NCI-H345 (cell line): Measurements from ENCODE around the gene JCHAIN.
"Not testable (repeated sequence)": the region's sequence is repeated elsewhere in the genome, so short reads cannot be mapped to it uniquely, and the experiment has no call there.

Source experiments
- DNase-seq: peaks from one replicate; lab custom pipeline; 2025; lab: John Stamatoyannopoulos, UW

The JCHAIN gene

DNA sequence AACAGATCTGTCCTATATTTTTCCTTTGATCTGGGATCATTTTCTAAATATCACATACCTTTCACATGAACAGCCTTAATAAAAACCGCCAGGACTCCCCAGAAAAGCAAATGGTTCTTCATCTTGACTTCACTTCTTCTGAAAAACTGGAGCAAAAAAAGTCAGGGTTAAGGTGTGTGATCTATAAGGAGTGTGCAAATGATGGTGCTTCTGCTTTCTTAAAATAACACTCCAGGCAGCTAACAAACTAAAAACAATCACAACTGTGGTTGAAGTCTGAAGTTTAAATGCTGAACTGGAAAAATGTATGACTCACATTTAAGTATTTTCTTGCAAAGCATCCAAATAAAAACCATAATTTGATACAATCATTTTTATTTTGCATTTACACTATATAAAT lies at the start of gene JCHAIN:
TSS of gene JCHAIN (minus strand) at position 140 of the 400 bp plus-strand sequence. CDS start at position 122, 18 bp downstream.
- no peak for DNase-seq

DNA sequence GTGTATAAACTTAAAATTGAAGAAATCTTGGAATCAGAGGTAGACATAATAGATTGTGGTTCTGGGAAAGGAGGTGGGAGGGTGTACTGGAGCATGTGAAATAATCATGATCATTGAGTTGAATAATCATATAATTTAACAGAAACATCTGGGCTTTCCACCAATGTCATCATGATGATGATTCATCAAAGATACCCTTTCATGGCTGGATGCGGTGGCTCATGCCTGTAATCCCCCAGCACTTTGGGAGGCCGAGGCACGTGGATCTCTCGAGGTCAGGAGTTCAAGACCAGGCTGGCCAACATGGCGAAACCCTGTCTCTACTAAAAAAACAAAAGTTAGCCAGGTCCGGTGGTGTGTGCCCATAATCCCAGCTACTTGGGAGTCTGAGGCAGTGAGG lies 48.8 kb upstream of the JCHAIN start:
- no peak for DNase-seq

DNA sequence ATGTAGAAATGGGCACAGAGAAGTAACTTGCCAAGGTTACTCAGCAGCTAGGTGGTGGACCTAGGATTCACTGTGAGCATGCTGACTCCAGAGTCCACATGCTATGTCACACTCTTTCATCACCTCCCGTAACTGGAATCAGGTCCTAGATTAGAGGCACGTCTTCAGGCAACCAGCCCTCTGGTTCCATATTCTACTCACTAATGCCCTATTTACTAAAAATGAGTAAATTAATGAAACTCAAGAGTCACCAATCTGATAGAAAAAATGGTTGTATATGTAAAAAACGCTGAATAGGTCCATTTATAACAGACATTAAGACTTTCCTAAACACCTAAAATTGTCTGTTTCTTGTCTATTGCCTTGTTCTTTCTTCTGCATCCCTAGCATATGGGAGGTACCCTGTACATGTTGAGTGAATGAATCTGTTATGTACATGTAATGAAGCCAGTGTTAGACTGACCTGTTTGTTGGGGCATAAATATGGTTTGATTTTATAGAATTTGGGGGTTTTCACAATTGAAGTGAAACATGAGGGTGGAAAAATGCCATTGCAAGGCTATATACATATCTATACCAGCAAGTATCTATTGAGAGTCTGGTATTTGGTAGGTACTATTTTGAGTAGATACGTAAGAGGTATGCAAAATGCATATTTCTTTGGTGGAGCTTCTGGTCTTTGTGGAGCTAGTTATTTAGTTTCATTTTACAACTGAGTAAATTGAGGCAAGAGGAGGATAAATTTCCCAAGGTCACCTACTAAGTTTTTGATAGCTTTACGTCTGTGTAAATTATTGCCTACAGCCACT lies 48.0 kb upstream of the JCHAIN start:
- DNase-seq = no peak

- no peak for DNase-seq
Measured at GRCh38 chr4:70713453-70714078, 47.3 kb upstream of the JCHAIN start.

GRCh38 chr4:70712604-70713452 lies 46.5 kb upstream of the JCHAIN start:
- no peak for DNase-seq

DNA sequence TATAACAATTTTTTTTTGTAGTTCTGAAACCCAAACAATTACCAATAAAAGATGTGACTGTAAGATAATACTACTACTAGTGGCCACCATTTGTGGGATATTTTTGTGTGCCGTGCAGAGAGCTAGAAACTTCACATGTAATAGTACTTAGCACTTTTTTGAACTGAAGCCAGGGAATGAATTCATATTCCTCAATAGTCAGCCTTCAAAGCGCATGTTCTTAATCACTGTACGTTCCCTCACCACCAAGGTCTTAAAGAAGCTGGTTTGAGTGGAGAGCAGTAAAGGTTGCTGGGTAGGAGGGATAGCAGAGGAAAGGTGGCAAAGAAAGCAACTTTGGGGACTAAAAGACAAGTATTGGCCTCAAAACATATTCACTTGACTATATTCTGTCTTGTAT lies 45.8 kb upstream of the JCHAIN start:
- no peak for DNase-seq

GRCh38 chr4:70711599-70711998 lies 45.3 kb upstream of the JCHAIN start:
- DNase-seq = no peak

DNA sequence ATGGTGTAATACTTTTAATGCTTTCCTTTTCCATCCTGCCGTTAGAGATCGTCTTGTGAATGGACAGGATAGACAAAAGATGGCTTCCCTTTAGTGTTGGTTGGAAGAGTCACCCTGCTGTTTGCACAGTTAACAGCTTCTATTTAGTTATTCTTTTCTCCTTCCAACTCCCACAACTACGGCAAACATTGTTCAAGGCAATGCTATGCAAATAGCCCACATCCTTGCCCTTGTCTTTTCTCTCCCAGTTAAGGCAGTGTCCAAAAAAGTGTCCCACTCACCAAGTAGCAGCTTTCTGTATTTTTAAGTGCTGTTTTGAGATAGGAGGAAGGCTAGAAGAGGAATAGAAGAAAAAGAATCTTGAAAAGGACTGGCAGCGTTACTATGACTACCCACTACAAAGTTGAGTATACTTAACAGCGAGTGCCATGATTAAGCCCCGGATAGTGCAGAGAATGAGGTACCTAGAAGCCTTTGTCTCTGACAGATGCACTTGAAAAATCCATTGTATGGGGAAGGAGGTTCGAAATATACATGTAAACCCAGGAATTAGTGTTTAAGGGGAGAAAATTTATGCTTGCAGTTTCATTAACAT lies 43.4 kb upstream of the JCHAIN start:
- peak; percentile 57 for DNase-seq

DNA sequence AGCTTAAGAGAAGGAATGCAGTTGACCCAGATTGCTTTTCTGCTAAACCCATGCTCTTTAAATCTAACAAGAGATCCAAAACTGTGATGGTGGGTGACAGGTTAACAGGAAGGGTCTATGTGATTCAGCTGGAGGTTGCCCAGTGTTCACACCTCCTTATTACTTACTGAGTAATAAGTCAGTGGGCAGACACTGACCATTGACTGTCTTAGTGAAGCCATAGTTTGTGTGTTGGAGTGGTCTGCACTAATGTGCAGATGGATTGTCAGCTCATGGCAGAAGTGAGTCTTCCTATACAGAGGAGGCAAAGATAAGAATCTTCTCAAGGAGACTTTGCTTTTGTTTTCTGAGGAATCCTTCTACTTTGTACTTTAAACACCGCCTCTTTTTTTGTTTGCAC lies 40.2 kb upstream of the JCHAIN start:
- no peak for DNase-seq

- peak; percentile 13 for DNase-seq
Measured at GRCh38 chr4:70706044-70706461, 39.7 kb upstream of the JCHAIN start.

GRCh38 chr4:70705183-70706043 lies 39.1 kb upstream of the JCHAIN start:
- DNase-seq = peak; percentile 53

DNA sequence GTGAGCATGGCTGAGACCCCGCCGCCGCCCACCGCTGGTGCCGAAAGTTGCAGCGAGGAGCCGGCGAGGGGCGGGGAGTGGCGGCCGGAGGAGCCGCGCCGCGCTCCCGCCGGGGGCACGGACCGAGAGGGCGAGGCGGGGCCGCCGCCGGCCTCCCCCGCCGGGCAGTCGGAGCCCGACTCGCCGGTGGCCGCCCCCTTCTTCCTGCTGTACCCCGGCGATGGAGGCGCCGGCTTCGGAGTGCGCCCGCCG lies 38.5 kb upstream of the JCHAIN start:
- no peak for DNase-seq

DNA sequence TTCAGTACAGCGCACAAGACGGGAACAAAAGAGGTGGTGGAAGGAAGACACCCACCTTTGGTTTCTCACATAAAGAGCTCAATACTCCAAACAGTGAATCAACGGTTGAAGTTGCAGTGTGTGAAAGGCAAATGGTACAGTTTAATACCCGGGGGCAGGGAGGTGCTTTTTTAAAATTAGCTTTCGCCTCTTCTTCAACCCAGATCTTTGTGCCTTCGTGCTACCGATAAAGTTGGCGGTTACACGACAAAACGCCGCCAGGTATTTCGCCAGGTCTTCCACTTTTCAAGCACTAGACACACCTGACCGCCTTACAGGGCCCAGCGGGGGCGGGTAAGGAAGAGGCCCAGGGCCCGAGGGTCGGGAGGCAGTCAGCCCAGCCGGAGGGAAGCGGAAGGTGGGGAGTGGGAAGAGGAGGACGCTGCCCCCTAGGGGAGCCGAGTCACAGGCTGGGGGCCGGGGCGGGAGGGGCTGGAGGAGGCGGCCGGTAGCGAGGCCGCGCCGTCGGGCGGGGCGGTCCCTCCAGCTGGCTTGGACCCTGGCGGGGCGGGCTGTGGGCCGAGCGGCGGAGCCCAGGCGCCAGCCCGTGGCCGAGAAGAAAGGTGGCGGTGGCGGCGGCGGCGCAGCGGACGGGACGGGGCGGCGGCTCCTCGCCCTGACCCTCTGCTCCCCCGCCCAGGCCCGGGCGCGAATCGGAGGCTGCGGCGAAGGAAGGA lies 38.1 kb upstream of the JCHAIN start:
- peak; percentile 82 for DNase-seq

GRCh38 chr4:70703619-70704214 lies 37.4 kb upstream of the JCHAIN start:
- DNase-seq = peak; percentile 32

DNA sequence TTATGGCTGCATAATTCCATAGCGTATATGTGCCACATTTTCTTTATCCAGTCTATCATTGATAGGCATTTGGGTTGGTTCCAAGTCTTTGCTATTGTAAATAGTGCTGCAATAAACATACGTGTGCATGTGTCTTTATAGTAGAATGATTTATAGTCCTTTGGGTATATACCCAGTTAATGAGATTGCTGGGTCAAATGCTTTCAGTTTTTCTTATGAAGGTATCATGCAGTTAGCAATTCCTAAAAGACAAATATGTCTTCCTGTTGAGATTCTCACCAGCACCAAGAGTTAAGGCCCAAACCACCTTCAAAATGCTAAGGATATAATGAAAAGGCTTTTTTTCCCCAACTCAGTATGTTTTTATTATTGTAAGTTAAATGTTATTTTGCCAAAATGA lies 36.3 kb upstream of the JCHAIN start:
- DNase-seq = not testable (repeated sequence)

DNA sequence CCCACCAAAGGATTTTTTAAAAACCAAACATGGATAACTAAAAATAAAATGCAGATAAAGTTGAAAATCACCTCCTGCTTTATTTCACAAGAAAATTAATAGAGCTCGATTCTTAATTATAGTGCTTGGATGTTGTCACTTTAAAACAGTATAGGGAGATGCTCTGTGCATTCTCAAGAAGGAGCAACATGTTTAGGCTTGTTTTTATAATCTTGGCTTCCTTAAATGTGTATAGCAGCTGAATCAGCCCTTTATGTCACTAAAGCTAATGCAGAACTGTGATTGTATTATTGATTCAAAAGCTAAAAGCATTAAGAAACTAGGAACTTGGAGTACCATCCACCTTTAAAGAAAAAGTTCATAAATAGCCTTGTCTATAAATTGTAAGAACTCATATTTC lies 35.0 kb upstream of the JCHAIN start:
- no peak for DNase-seq

DNA sequence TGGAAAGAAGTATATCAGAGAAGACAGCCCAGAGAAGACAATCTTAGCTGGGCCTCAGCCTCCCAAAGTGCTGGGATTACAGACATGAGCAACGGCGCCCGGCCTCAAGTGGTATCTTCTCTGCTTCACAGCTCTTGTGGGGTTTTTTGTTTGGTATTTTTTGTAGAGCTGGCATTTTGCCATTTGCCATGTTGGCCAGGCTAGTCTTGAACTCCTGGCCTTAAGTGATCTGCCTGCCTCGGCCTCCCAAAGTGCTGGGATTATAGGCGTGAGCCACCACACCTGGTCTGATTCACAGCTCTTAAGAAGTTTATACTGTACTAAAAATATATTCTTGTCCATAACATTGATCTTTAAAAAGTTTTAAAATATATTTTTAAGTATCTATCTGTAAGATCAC lies 34.4 kb upstream of the JCHAIN start:
- no peak for DNase-seq

DNA sequence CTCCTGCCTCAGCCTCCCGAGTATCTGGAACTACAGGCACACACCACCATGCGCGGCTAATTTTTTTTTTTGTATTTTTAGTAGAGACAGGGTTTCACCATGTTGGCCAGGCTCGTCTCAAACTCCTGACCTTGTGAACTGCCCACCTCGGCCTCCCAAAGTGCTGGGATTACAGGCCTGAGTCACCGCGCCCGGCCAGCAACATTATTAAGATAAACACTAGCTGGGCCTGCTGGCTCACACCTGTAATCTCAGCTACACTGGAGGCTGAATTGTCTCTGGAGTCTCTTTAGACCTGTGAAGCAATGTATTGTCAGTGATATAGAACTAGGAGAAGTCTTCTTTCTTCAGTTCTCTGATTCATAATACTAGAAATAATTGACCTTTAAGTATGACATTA lies 32.1 kb upstream of the JCHAIN start:
- not testable (repeated sequence) for DNase-seq

- not testable (repeated sequence) for DNase-seq
Measured at GRCh38 chr4:70694633-70695032, 28.3 kb upstream of the JCHAIN start.

GRCh38 chr4:70691661-70692060 lies 25.4 kb upstream of the JCHAIN start:
- no peak for DNase-seq
